Measurements from ENCODE around the gene DDX17.

GRCh38 chr22:38448945-38449745 is 57.0 kb downstream of the DDX17 start:
- no peak for TF ChIP-seq CTCF (IDR thresholded peaks at IDR 0.05)
- TF ChIP-seq POLR2A (IDR thresholded peaks at IDR 0.05) = no peak

Data from adrenal gland (tissue), 5 donors.